HepG2 (cell line): Measurements from ENCODE around the gene ZIM2. TPM values are rescaled to one million over a fixed set of nuclear protein-coding genes. Genes with fewer than 3 reads are reported as not detected.

Experiments used
- ARID3A ChIP-seq: IDR thresholded peaks from 2 replicates; pipeline ENCODE4 v1.6.1; 2012; ENCODE audit warnings: low read depth, low read length, improper control_type of control experiment
- CHCHD3 ChIP-seq: sonication (generic); formaldehyde crosslinking; IDR thresholded peaks from 2 replicates; pipeline ENCODE4 v1.8.0; 2022; ENCODE audit warnings: mild to moderate bottlenecking, missing genetic modification reagents, moderate library complexity
- CHD4 ChIP-seq: fragments of 200-600 bp; sonication (generic); IDR thresholded peaks from 2 replicates; pipeline ENCODE4 v1.7.0; 2017; ENCODE audit warnings: mild to moderate bottlenecking, low read length, borderline replicate concordance
- DNMT1 ChIP-seq: sonication (generic); formaldehyde crosslinking; IDR thresholded peaks from 2 replicates; pipeline ENCODE4 v1.5.1; 2020; ENCODE audit warnings: mild to moderate bottlenecking, missing genetic modification reagents
- FOXA1 ChIP-seq, 2 experiments: fragments of 450-650 bp in 1 of 2; sonication (generic) in 1 of 2; formaldehyde crosslinking in 1 of 2; IDR thresholded peaks; 2 replicates each; pipeline versions ENCODE4 v1.4.0 to v1.6.1; 2016 to 2020; ENCODE audit warnings: missing genetic modification reagents in 1 of 2
- HNRNPH1 ChIP-seq: fragments of 200-400 bp; formaldehyde crosslinking; optimal IDR thresholded peaks from 2 replicates; pipeline ENCODE3; 2017; ENCODE audit warnings: mild to moderate bottlenecking, low read depth, low read length
- HOXA3 ChIP-seq: sonication (generic); formaldehyde crosslinking; IDR thresholded peaks from 2 replicates; pipeline ENCODE4 v1.5.0; 2020; ENCODE audit warnings: missing genetic modification reagents
- MTERF4 ChIP-seq: sonication (generic); formaldehyde crosslinking; IDR thresholded peaks from 2 replicates; pipeline ENCODE4 v1.8.0; 2023; ENCODE audit warnings: mild to moderate bottlenecking, missing genetic modification reagents
- NAIF1 ChIP-seq: sonication (generic); formaldehyde crosslinking; IDR thresholded peaks from 2 replicates; pipeline ENCODE4 v1.5.0; 2020; ENCODE audit warnings: mild to moderate bottlenecking, missing genetic modification reagents, borderline replicate concordance
- NFE2L2 ChIP-seq: fragments of 150-350 bp; IDR thresholded peaks from 2 replicates; pipeline ENCODE4 v1.6.1; 2014; ENCODE audit warnings: low read length
- PHF8 ChIP-seq: sonication (generic); formaldehyde crosslinking; IDR thresholded peaks from 2 replicates; pipeline ENCODE4 v1.5.0; 2020; ENCODE audit warnings: missing genetic modification reagents
- SAFB2 ChIP-seq: sonication (generic); formaldehyde crosslinking; IDR thresholded peaks from 2 replicates; pipeline ENCODE4 v1.5.1; 2020; ENCODE audit warnings: missing genetic modification reagents, low read depth, mild to moderate bottlenecking, borderline replicate concordance
- SP4 ChIP-seq: sonication (generic); formaldehyde crosslinking; IDR thresholded peaks from 2 replicates; pipeline ENCODE4 v1.8.1; 2023; ENCODE audit warnings: mild to moderate bottlenecking, missing genetic modification reagents
- SRY ChIP-seq: sonication (generic); formaldehyde crosslinking; IDR thresholded peaks from 2 replicates; pipeline ENCODE4 v1.8.0; 2022; ENCODE audit warnings: mild to moderate bottlenecking, missing genetic modification reagents
- ZBTB20 ChIP-seq: sonication (generic); formaldehyde crosslinking; IDR thresholded peaks from 2 replicates; pipeline ENCODE4 v1.8.1; 2023; ENCODE audit warnings: missing genetic modification reagents, low read depth, mild to moderate bottlenecking, borderline replicate concordance
- ZBTB49 ChIP-seq: sonication (generic); formaldehyde crosslinking; IDR thresholded peaks from 2 replicates; pipeline ENCODE4 v1.4.0; 2020; ENCODE audit warnings: missing genetic modification reagents, borderline replicate concordance
- ZEB1 ChIP-seq: IDR thresholded peaks from 2 replicates; pipeline ENCODE4 v1.6.1; 2012; ENCODE audit warnings: mild to moderate bottlenecking, low read depth, inconsistent platforms; ENCODE audit not compliant: insufficient replicate concordance
- ZFP36L2 ChIP-seq: sonication (generic); formaldehyde crosslinking; IDR thresholded peaks from 2 replicates; pipeline ENCODE4 v1.4.0; 2020; ENCODE audit warnings: missing genetic modification reagents
- ZNF280D ChIP-seq: sonication (generic); formaldehyde crosslinking; IDR thresholded peaks from 2 replicates; pipeline ENCODE4 v1.5.1; 2020; ENCODE audit warnings: mild to moderate bottlenecking, missing genetic modification reagents
- ZNF331 ChIP-seq: sonication (generic); formaldehyde crosslinking; IDR thresholded peaks from 2 replicates; pipeline ENCODE4 v1.4.0; 2020; ENCODE audit warnings: missing genetic modification reagents
- polyA plus RNA-seq, 8 experiments: library from polyadenylated mRNA; depleted of rRNA in 3 of 8; stranded (reverse) in 7 of 8; unstranded in 1 of 8; fragments of >200 nt; fragmentation: Illumina TruSeq in 4 of 8; extraction: Trizol in 4 of 8; gene quantifications; 2 replicates each; pipeline versions ENCODE4 v1.2.1 to v1.2.3, GENCODE V29; 2011 to 2016; ENCODE audit warnings: low read depth in 4 of 8, missing spikeins in 1 of 8, mixed read lengths in 1 of 8; ENCODE audit not compliant: insufficient read depth in 1 of 8
- total RNA-seq, 5 experiments: library from RNA; depleted of rRNA; stranded (reverse); fragments of >200 nt; fragmentation: Illumina TruSeq; extraction: Trizol; gene quantifications; 2 replicates each; pipeline ENCODE4 v1.2.3, GENCODE V29; 2016; ENCODE audit warnings: low read depth in 1 of 5
- TF ChIP-seq, protein P1 (sequence below): sonication (generic); formaldehyde crosslinking; IDR thresholded peaks from 2 replicates; pipeline ENCODE4 v1.5.1; 2020; ENCODE audit warnings: missing genetic modification reagents, mild to moderate bottlenecking, borderline replicate concordance

ZIM2 gene
- total and polyA plus RNA-seq, 2 of the 13 experiments (the other 11 are each of a cell fraction or from before 2014, with no cell fraction given): 7.2 to 10.3 TPM

DNA sequence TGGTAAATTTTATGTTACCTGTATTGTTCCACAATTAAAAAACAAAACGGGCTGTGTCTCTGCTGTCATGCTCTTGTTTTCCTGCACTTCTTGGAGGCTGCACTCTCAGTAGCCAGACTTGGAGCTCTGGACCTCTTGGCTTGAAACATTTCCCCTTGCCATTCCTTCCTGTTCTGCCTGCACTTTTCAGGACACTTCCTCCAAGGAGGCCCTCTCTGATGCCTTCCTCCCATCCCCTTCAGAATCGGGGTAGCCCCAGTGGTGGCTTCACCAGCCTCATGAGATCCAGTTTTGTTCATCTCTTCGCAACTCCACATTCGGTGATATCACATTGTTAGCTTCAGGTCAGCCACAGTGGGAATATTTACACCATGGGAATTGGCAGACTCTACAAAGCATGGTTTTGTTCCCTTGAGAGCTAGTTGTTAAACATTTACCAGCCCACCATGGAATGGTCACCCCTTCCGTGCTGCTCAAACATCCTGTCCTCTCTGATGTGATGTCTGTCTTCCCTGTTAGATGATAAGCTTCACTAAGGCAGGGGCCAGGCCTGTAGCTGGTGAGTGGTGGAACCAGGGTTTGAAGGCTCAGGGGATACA, 40.2 kb upstream of the ZIM2 start (continued):
- TF ChIP-seq ARID3A (no peak; the same call in 1 of the 2 replicates), SAFB2 (no peak), ZNF331 (CRISPR knock-in tag) (peak; percentile 94), MTERF4 (CRISPR knock-in tag) (no peak), ZFP36L2 (CRISPR knock-in tag) (no peak; the same call in 1 of the 2 replicates), FOXA1 (IDR thresholded peaks at IDR 0.05) (no peak), FOXA1 (CRISPR knock-in tag; IDR thresholded peaks at IDR 0.05) (peak; percentile 84), SRY (no peak), ZBTB20 (CRISPR knock-in tag) (peak; percentile 94), NAIF1 (CRISPR knock-in tag) (no peak), NFE2L2 (no peak), ZEB1 (no peak), CHCHD3 (CRISPR knock-in tag) (no peak), SP4 (CRISPR knock-in tag) (0 out of 2 replicates have a peak, but pooled peaks have one; percentile 52), HOXA3 (CRISPR knock-in tag) (peak; percentile 65), ZBTB49 (CRISPR knock-in tag) (no peak), CHD4 (no peak), ZNF280D (peak; percentile 98), HNRNPH1 (no peak), DNMT1 (CRISPR knock-in tag) (no peak), PHF8 (CRISPR knock-in tag) (0 out of 2 replicates have a peak, but pooled peaks have one; percentile 23)
- TF ChIP-seq, protein P1, sequence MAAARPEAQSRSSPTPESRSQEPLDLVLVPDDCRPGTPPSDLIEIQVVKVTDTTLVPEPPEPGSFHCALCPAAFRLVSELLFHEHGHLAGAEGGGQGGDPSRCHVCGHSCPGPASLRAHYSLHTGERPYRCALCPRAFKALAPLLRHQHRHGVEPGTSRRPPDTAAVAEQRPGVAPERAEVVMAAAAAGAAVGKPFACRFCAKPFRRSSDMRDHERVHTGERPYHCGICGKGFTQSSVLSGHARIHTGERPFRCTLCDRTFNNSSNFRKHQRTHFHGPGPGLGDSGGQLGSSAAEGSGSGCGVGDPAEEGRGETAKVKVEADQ: no peak
